Measurements from ENCODE around the gene FAM222A.
A peak's percentile ranks its signal among the peaks of the same experiment; 100 is the strongest.

The FAM222A gene

DNA sequence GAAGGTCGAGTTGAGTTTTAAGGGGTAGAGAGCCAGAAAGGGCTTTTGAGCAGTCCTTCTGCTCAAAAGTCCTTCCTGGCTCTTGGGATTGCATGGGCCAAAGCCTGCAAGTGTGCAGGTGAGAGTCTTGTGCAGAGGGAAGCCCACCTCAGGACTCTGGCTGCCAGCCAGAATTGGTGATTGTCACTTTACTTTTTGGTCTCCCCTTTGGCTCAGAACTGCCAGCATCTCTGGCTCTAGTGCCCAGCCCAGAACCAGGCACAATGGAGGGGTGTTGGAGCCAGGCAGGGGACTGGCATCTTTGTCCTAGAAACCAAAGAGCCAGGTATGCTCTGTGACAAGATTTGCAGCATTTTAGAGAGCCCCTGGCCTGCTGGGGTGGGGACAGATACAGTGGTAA is 23.5 kb downstream of the FAM222A start (continued):
- TF ChIP-seq, protein P1, sequence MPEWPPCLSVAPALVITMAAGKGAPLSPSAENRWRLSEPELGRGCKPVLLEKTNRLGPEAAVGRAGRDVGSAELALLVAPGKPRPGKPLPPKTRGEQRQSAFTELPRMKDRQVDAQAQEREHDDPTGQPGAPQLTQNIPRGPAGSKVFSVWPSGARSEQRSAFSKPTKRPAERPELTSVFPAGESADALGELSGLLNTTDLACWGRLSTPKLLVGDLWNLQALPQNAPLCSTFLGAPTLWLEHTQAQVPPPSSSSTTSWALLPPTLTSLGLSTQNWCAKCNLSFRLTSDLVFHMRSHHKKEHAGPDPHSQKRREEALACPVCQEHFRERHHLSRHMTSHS (tag by site-specific recombination; IDR thresholded peaks at IDR 0.05): no peak
- TF ChIP-seq ZNF830 (tag by site-specific recombination; IDR thresholded peaks at IDR 0.05; ENCODE audit: low read depth) (no peak), ZBTB10 (tag by site-specific recombination; IDR thresholded peaks at IDR 0.05) (no peak), ZNF132 (tag by site-specific recombination; IDR thresholded peaks at IDR 0.05; ENCODE audit: borderline replicate concordance) (no peak)
- TF ChIP-seq, protein P2, sequence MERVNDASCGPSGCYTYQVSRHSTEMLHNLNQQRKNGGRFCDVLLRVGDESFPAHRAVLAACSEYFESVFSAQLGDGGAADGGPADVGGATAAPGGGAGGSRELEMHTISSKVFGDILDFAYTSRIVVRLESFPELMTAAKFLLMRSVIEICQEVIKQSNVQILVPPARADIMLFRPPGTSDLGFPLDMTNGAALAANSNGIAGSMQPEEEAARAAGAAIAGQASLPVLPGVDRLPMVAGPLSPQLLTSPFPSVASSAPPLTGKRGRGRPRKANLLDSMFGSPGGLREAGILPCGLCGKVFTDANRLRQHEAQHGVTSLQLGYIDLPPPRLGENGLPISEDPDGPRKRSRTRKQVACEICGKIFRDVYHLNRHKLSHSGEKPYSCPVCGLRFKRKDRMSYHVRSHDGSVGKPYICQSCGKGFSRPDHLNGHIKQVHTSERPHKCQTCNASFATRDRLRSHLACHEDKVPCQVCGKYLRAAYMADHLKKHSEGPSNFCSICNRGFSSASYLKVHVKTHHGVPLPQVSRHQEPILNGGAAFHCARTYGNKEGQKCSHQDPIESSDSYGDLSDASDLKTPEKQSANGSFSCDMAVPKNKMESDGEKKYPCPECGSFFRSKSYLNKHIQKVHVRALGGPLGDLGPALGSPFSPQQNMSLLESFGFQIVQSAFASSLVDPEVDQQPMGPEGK (tag by site-specific recombination; IDR thresholded peaks at IDR 0.05): no peak

- H3K36me3 ChIP-seq (ENCODE audit: control insufficient read depth in 2 of 2, insufficient read depth in 1 of 2, low read length in 2 of 2): no peaks in the 10 kb centered on the region
- no peak overlapping the region for H3K27ac ChIP-seq (ENCODE audit: extremely low read depth, low read depth, low read length)
- POLR2A ChIA-PET: no interaction called here
- TF ChIP-seq ZNF701 (tag by site-specific recombination; IDR thresholded peaks at IDR 0.05) (no peak), ZNF404 (tag by site-specific recombination; IDR thresholded peaks at IDR 0.05) (no peak), SP3 (tag by site-specific recombination; IDR thresholded peaks at IDR 0.05) (no peak), ZNF19 (tag by site-specific recombination; IDR thresholded peaks at IDR 0.05; ENCODE audit: low read depth) (no peak), SP7 (tag by site-specific recombination; IDR thresholded peaks at IDR 0.05) (no peak), ZNF48 (tag by site-specific recombination; IDR thresholded peaks at IDR 0.05) (no peak), ZNF23 (tag by site-specific recombination; IDR thresholded peaks at IDR 0.05; ENCODE audit: borderline replicate concordance) (no peak), ZNF707 (tag by site-specific recombination; IDR thresholded peaks at IDR 0.05) (no peak)
- CTCF ChIA-PET: no interaction called here
- H3K4me1 ChIP-seq (ENCODE audit: control insufficient read depth, insufficient read depth, low read length): no peaks in the 10 kb centered on the region
- no peak overlapping the region for H3K4me3 ChIP-seq (ENCODE audit: low read depth, low read length)
- H3K9me3 ChIP-seq (ENCODE audit: control insufficient read depth, insufficient read depth, low read depth, low read length): no peaks in the 10 kb centered on the region
Measured at GRCh38 chr12:109737631-109738030, 24.0 kb downstream of the FAM222A start.

DNA sequence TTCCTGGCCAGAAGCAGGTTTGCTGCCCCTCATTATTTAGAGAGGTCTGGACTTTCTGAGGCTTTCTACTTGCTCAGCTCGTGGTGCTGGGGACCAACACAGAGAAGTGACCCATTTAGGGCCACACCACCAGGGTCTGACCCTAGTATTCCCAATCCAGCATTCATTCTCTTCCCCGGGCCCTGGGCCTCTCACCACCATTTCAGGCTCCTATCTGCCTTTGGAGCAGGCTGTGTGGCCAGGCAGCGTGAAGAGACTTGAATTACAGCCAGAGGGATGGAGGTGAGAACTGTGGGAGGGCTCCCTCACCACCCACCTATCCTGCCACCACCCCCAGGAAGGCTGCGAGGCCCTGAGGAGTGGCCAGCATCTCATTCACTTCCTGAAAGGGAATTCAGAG is 24.6 kb downstream of the FAM222A start:
- no peaks in the 10 kb centered on the region for H3K4me1 ChIP-seq (ENCODE audit: control insufficient read depth, insufficient read depth, low read length)
- no peak overlapping the region for H3K27ac ChIP-seq (ENCODE audit: extremely low read depth, low read depth, low read length)
- ChIA-PET CTCF (no interaction called here), POLR2A (no interaction called here)
- H3K36me3 ChIP-seq (ENCODE audit: control insufficient read depth in 2 of 2, insufficient read depth in 1 of 2, low read length in 2 of 2): no peaks in the 10 kb centered on the region
- no peak overlapping the region for H3K4me3 ChIP-seq (ENCODE audit: low read depth, low read length)
- no peaks in the 10 kb centered on the region for H3K9me3 ChIP-seq (ENCODE audit: control insufficient read depth, insufficient read depth, low read depth, low read length)
- TF ChIP-seq GLIS1 (tag by site-specific recombination; IDR thresholded peaks at IDR 0.05): peak; percentile 64
- no peak for TF ChIP-seq ZNF830 (tag by site-specific recombination; IDR thresholded peaks at IDR 0.05; ENCODE audit: low read depth)
- TF ChIP-seq ZBTB1 (tag by site-specific recombination; IDR thresholded peaks at IDR 0.05): no peak
- TF ChIP-seq EGR2 (tag by site-specific recombination; IDR thresholded peaks at IDR 0.05; ENCODE audit: low read depth): peak; percentile 81
- TF ChIP-seq ZNF610 (tag by site-specific recombination; IDR thresholded peaks at IDR 0.05; ENCODE audit: borderline replicate concordance): no peak
- TF ChIP-seq ZFP41 (tag by site-specific recombination; IDR thresholded peaks at IDR 0.05; ENCODE audit: borderline replicate concordance): no peak
- peak; percentile 90 for TF ChIP-seq ZFHX2 (tag by site-specific recombination; conservative IDR thresholded peaks at IDR 0.05)
- TF ChIP-seq, protein P3, sequence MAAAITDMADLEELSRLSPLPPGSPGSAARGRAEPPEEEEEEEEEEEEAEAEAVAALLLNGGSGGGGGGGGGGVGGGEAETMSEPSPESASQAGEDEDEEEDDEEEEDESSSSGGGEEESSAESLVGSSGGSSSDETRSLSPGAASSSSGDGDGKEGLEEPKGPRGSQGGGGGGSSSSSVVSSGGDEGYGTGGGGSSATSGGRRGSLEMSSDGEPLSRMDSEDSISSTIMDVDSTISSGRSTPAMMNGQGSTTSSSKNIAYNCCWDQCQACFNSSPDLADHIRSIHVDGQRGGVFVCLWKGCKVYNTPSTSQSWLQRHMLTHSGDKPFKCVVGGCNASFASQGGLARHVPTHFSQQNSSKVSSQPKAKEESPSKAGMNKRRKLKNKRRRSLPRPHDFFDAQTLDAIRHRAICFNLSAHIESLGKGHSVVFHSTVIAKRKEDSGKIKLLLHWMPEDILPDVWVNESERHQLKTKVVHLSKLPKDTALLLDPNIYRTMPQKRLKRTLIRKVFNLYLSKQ (tag by site-specific recombination; IDR thresholded peaks at IDR 0.05; ENCODE audit: borderline replicate concordance): no peak
- TF ChIP-seq TCF7L2 (IDR thresholded peaks at IDR 0.05; ENCODE audit: borderline replicate concordance, low read depth, low read length): no peak
- no peak for TF ChIP-seq ZNF530 (tag by site-specific recombination; IDR thresholded peaks at IDR 0.05; ENCODE audit: low read depth)
- TF ChIP-seq TSHZ1 (tag by site-specific recombination; IDR thresholded peaks at IDR 0.05; ENCODE audit: borderline replicate concordance): no peak
- TF ChIP-seq ZNF558 (tag by site-specific recombination; IDR thresholded peaks at IDR 0.05): no peak

Data from HEK293 (cell line).